VCaP (cell line): Measurements from ENCODE around the gene IRAK3.
"Not testable (repeated sequence)": the region's sequence is repeated elsewhere in the genome, so short reads cannot be mapped to it uniquely, and the experiment has no call there.

Source experiments
- H3K27ac ChIP-seq: fragments of 450-650 bp; 2 replicates; pipeline ENCODE4 v1.5.1; 2017
- TF ChIP-seq, protein P1 (sequence below): fragments of 450-650 bp; conservative IDR thresholded peaks from 2 replicates; pipeline ENCODE4 v1.5.1; 2017; ENCODE audit warnings: mild to moderate bottlenecking, moderate library complexity

Gene IRAK3

DNA sequence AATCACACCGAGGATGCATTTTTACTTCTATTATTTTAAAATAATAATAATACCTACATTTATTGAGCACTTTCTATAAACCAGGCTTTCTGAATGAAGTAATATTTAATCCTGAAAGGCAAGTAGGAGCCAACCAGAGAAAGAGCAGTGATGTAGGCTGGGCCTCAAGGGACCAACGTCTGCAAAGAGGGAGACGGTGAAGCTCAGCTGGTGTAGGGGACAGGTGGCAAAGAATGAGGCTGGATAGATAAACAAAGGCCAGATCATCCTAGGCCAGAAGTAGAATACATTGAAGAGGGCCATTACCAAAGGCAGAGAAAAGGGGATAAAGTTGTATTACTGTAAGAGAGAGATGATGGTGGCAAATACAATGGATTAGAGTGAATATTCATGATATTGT, 18.4 kb upstream of the IRAK3 start:
- TF ChIP-seq, protein P1, sequence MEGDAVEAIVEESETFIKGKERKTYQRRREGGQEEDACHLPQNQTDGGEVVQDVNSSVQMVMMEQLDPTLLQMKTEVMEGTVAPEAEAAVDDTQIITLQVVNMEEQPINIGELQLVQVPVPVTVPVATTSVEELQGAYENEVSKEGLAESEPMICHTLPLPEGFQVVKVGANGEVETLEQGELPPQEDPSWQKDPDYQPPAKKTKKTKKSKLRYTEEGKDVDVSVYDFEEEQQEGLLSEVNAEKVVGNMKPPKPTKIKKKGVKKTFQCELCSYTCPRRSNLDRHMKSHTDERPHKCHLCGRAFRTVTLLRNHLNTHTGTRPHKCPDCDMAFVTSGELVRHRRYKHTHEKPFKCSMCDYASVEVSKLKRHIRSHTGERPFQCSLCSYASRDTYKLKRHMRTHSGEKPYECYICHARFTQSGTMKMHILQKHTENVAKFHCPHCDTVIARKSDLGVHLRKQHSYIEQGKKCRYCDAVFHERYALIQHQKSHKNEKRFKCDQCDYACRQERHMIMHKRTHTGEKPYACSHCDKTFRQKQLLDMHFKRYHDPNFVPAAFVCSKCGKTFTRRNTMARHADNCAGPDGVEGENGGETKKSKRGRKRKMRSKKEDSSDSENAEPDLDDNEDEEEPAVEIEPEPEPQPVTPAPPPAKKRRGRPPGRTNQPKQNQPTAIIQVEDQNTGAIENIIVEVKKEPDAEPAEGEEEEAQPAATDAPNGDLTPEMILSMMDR = no peak
- peak overlapping the region; percentile 96 for H3K27ac ChIP-seq

DNA sequence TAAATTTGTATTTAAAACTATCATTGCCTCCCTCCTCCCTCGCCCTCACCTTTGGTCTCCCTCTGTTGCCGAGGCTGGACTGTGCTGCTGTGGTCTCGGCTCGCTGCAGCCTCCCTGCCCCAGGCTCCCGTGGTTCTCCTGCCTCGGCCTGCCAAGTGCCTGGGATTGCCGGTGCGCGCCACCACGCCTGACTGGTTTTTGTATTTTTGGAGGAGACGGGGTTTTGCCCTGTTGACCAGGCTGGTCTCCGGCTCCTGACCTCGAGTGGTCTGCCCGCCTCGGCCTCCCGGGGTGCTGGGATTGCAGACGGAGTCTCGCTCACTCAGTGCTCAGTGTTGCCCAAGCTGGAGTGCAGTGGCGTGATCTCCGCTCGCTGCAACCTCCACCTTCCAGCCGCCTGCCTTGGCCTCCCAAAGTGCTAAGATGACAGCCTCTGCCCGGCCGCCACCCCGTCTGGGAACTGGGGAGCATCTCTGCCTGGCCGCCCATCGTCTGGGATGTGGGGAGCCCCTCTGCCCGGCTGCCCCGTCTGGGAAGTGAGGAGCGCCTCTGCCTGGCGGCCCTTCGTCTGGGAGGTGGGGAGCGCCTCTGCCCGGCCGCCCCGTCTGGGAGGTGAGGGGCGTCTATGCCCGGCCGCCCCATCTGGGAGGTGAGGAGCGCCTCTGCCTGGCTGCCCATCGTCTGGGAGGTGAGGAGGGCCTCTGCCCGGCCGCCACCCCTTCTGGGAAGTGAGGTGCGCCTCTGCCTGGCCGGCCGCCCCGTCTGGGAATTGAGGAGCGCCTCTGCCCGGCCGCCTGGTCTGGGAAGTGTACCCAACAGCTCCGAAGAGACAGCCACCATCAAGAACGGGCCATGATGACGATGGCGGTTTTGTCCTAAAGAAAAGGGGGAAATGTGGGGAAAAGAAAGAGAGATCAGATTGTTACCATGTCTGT, 14.4 kb upstream of the IRAK3 start:
- not testable (repeated sequence) for H3K27ac ChIP-seq

DNA sequence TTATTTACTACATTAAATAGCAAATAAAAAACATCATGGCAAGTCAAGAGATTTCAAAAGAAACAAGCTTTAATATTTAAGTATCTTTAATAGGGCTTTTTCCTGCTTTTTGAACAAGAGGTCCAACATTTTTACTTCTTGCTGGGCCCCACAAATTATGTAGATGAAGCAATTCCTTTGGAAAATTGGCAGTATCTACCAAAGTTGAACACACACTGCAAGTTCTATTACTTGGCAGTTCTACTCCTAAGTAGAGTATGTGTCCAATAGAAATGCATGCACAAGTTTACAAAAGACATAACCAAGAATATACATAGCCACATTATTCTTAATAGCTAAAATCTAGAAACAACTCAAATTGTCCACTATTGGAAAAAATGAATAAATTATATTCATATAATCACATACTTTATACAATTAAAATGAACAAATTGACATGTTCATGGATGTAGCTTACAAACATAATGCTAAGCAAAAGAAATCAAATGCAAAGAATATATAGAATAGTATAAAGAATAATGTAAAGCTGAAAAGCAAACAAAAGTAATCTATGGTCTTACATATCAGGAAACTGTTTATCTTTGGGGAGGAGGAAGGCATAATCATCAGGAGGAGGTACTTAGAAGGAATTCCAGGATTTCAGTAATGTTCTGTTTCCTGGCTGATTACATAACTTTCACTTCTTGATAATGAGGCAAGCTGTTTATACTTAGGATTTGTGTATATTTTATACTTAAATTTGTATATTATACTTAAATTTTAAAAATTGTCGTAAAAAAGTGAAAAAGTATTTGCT, 12.7 kb upstream of the IRAK3 start:
- TF ChIP-seq, protein P1 = no peak
- H3K27ac ChIP-seq = no peak overlapping the region

DNA sequence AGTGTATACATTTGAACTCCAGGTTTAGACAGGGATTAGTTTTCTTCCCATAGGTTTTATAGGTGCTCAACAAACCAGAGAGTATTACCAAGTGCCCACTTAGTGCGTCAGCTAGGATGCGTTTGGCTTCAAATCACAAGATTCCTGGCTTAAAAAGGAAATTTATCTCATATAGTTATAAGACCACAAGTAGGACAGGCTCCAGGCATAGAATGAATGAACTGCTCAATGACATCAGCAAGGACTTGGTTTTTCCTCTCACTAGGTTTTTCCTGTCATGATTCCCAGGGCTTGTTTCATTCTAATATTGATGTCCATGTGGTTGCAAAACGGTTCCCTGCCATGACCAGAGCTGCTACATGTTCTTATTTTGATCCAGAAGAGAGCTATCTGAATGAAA, 6.1 kb upstream of the IRAK3 start:
- H3K27ac ChIP-seq = no peak overlapping the region
- TF ChIP-seq, protein P1 = no peak

DNA sequence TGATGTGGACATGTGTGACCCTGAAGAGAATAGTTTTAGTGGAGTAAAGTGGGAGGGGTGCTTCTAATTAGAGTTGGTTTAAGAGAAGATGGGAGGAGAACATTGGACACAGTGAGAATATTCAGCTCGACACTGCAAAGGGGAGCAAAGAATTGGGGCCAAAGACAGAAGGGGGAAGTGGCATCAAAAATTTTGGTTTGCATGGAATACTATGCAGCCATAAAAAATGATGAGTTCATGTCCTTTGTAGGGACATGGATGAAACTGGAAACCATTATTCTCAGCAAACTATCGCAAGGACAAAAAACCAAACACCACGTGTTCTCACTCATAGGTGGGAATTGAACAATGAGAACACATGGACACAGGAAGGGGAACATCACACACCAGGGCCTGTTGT, 4.2 kb upstream of the IRAK3 start:
- not testable (repeated sequence) for H3K27ac ChIP-seq

DNA sequence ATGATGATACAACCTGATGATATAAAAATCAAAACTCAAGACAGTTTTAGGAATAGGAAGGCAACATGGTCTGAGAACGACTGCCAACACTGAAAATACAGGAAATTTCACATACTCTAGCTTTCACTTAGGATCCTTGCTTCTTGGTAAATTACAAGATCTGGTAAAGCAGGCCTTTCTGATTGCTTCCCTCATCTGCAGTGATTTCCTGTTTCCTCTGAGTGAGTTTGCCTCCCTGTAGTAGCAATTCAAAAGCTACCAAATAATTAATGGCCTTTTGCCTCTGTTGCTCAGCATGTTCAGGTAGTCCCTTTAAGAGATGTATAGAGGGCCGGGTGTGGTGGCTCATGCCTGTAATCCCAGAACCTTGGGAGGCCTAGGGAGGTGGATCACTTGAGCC, 2.0 kb upstream of the IRAK3 start:
- TF ChIP-seq, protein P1 = no peak
- H3K27ac ChIP-seq = no peak overlapping the region

DNA sequence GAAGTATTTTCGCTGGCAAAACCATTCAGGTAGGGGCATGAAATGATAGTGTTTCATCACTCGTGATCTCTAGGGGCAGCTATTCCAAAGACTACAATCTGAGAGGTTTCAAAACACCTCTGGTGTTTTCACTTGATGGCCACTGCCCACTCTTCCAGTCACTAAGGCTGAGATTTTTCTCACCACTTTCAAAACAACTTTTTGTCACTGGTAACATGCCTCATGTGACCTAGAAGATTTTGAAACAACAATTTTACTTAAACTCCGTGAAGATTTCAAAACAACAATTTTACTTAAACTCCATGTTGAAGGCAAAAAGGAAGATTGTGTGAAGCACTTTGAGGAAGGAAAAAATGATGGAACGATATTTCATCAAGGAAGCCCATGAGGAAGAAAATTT, 1.2 kb upstream of the IRAK3 start:
- no peak overlapping the region for H3K27ac ChIP-seq
- TF ChIP-seq, protein P1 = no peak

DNA sequence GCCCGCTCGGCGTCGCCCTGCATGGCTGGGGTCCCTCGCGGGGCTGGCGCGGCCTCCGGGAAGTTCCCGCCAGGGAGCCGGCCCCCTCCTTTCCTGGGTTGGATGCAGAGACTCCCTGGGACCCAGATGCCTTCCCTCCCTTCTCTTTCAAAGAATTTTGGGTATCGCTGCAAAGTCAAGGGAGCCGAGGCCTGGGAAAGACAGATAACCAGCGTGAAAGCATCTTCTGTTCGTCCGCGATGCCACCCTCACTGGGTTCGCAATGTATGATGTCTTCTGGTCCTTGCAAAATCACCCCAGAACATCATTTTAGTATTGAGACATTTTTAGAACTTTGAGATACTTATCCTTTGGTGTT, 451 bp downstream of the IRAK3 start:
- H3K27ac ChIP-seq = no peak overlapping the region

More for the DNA sequence above, 451 bp downstream of the IRAK3 start:
- TF ChIP-seq, protein P1 = no peak
